ENCODE data around the gene KRT1. TPM values are rescaled to one million over a fixed set of nuclear protein-coding genes. Genes with fewer than 3 reads are reported as not detected.

The KRT1 gene
- polyA plus RNA-seq, 2 donors: 4.1 to 12.5 TPM

DNA sequence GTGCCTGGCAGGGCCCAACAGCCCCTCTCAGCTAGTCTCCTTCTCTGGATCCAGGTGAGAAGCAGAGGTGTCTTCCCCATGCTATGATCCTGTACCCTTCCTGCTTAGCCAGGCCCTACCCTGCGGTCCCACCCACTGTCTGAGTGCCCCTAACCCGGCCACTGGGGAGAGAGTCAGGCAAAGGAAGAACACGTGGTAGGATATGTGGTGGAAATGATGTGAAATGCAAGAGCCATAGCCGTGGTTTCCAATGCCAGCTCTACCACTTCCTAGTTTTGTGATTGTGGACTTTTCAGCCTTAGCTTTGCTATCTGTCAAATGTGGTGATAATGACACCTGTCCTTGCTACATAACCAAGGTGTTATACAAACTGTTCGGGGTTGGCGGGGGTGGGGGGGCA is 44.0 kb downstream of the KRT1 start:
- Histone ChIP-seq H3K27ac (ENCODE audit: low read depth in 2 of 2, low read length in 1 of 2) (no peak overlapping the region), H3K9me3 (ENCODE audit: control insufficient read depth in 2 of 2, insufficient read depth in 1 of 2, low read depth in 1 of 2, low read length in 1 of 2) (no peaks in the 10 kb centered on the region), H3K27me3 (ENCODE audit: control insufficient read depth in 1 of 2, insufficient read depth in 2 of 2, low read length in 2 of 2) (no peaks in the 10 kb centered on the region), H3K36me3 (ENCODE audit: control insufficient read depth in 2 of 2, insufficient read depth in 2 of 2, low read length in 1 of 2) (no peaks in the 10 kb centered on the region), H3K4me3 (ENCODE audit: low read depth in 1 of 2, low read length in 2 of 2) (no peak overlapping the region), H3K4me1 (ENCODE audit: control insufficient read depth in 2 of 2, insufficient read depth in 2 of 2, low read length in 1 of 2) (peaks cover 0 to 6% of the 10 kb centered on the region in 2 donors)
- WGBS, 2 donors: 70 to 79% methylated on average over 6 of the region's 6 CpGs

DNA sequence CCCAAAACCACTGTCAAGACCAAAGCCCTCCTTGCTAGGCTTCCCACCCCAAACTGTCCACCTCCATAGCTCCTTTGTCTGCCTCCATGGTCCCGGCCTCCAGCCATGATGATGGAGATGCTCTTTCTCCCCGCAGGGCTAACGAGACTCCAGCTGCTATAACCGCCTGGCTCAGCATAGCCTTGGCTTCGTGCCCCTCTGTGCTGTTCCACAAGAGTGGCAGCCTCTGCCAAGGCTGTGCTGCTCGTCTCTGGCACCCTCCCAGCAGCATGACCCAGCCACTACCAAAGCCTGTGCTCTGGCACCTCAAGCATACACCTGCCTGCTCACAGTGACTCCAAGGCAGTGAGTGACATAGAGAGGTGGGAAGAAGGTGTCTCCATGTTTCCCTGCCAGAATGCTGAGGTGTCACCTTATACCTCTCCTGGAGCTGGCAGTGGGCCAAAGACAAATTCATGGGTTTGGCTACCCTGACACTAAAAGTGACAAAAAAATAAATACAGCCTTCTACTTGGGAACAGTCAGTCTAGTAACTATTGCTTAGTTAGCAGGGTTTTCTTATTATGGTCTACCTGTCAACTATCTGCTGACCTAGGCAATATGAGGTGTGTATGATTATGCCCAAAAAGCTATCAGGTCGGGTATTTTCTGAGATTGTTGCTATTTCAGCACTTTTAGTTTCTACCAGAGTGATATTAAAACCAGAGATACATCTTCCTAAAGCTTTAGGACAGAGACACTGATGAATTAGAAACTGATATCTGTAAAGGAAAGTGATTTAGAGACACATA is 45.7 kb downstream of the KRT1 start:
- H3K4me3 ChIP-seq (ENCODE audit: low read depth in 1 of 2, low read length in 2 of 2): no peak overlapping the region
- peaks cover 0 to 6% of the 10 kb centered on the region in 2 donors for H3K4me1 ChIP-seq (ENCODE audit: control insufficient read depth in 2 of 2, insufficient read depth in 2 of 2, low read length in 1 of 2)
- H3K27ac ChIP-seq (ENCODE audit: low read depth in 2 of 2, low read length in 1 of 2): no peak overlapping the region
- no peaks in the 10 kb centered on the region for H3K9me3 ChIP-seq (ENCODE audit: control insufficient read depth in 2 of 2, insufficient read depth in 1 of 2, low read depth in 1 of 2, low read length in 1 of 2)
- H3K36me3 ChIP-seq (ENCODE audit: control insufficient read depth in 2 of 2, insufficient read depth in 2 of 2, low read length in 1 of 2): no peaks in the 10 kb centered on the region
- H3K27me3 ChIP-seq (ENCODE audit: control insufficient read depth in 1 of 2, insufficient read depth in 2 of 2, low read length in 2 of 2): no peaks in the 10 kb centered on the region
- WGBS, 2 donors: 28 to 34% methylated on average over 7 of the region's 7 CpGs

DNA sequence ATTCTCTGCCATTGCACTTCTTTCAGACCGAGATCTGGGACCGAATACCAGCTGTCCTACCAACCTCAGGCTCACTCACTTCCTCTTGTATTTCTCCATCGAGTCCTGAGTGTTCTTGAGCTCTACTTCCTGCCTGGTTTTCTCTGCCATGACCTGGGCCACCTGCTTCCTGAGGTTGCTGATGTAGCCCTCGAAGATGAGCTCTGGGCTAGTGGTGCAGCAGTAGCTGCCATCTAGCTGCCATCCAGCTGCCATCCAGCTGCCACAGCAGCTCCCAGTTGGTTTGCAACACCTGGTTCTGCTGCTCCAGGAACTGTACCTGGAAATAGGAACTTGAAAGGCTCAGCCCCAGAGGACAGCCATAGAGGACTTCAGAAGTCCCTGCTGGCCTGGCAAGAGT is 46.8 kb downstream of the KRT1 start:
- Histone ChIP-seq H3K4me3 (ENCODE audit: low read depth in 1 of 2, low read length in 2 of 2) (no peak overlapping the region), H3K27ac (ENCODE audit: low read depth in 2 of 2, low read length in 1 of 2) (no peak overlapping the region), H3K4me1 (ENCODE audit: control insufficient read depth in 2 of 2, insufficient read depth in 2 of 2, low read length in 1 of 2) (peaks cover 0 to 6% of the 10 kb centered on the region in 2 donors), H3K27me3 (ENCODE audit: control insufficient read depth in 1 of 2, insufficient read depth in 2 of 2, low read length in 2 of 2) (no peaks in the 10 kb centered on the region), H3K9me3 (ENCODE audit: control insufficient read depth in 2 of 2, insufficient read depth in 1 of 2, low read depth in 1 of 2, low read length in 1 of 2) (no peaks in the 10 kb centered on the region), H3K36me3 (ENCODE audit: control insufficient read depth in 2 of 2, insufficient read depth in 2 of 2, low read length in 1 of 2) (no peaks in the 10 kb centered on the region)
- WGBS, 2 donors: 59 to 75% methylated on average over 4 of the region's 4 CpGs

GRCh38 chr12:52632656-52633055 is 47.6 kb downstream of the KRT1 start:
- H3K27ac ChIP-seq (ENCODE audit: low read depth in 2 of 2, low read length in 1 of 2): no peak overlapping the region
- H3K4me3 ChIP-seq (ENCODE audit: low read depth in 1 of 2, low read length in 2 of 2): no peak overlapping the region
- 87% methylated on average over 4 of the region's 4 CpGs for WGBS, 2 donors
- H3K4me1 ChIP-seq (ENCODE audit: control insufficient read depth in 2 of 2, insufficient read depth in 2 of 2, low read length in 1 of 2): peaks cover 0 to 6% of the 10 kb centered on the region in 2 donors
- H3K27me3 ChIP-seq (ENCODE audit: control insufficient read depth in 1 of 2, insufficient read depth in 2 of 2, low read length in 2 of 2): no peaks in the 10 kb centered on the region
- no peaks in the 10 kb centered on the region for H3K9me3 ChIP-seq (ENCODE audit: control insufficient read depth in 2 of 2, insufficient read depth in 1 of 2, low read depth in 1 of 2, low read length in 1 of 2)
- no peaks in the 10 kb centered on the region for H3K36me3 ChIP-seq (ENCODE audit: control insufficient read depth in 2 of 2, insufficient read depth in 2 of 2, low read length in 1 of 2)

DNA sequence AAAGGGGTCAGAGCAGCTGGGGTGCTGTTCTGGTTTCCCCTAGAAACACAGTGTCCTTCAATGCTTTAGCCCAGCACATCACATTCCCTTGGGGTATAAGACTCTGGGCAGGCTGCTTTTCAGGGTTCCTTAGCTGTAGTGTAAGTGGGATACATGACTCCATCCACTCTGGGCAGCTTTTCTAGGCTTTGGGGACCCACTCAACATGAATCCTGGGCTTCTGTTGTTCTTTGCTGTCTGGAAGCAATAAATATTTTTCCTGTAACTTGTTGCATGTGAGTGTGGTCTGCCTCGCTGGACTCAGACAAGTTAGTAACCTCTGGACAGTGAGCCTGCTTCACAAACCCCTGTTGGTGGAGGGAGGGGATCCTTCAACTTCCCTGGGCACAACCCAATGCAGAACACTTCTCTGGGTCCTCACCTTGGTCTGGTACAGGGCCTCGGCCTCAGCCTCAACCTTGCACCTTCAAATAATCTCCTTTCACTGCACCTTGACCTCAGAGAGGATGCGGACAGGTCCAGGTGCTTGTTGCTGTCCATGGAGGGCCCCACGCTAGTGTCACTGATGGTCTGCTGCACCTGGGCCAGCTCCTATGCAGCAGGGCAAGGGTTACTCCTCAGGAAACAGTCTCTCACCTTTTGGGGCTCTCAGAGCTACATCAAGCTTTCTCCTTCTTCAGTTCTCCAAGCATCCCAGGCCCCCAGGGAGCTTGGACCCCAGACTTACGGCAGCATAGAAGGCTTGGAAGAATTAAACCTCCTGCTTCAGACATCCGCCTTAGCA is 48.3 kb downstream of the KRT1 start:
- no peak overlapping the region for H3K4me3 ChIP-seq (ENCODE audit: low read depth in 1 of 2, low read length in 2 of 2)
- no peaks in the 10 kb centered on the region for H3K36me3 ChIP-seq (ENCODE audit: control insufficient read depth in 2 of 2, insufficient read depth in 2 of 2, low read length in 1 of 2)
- WGBS, 2 donors: 84 to 90% methylated on average over 6 of the region's 6 CpGs
- no peaks in the 10 kb centered on the region for H3K27me3 ChIP-seq (ENCODE audit: control insufficient read depth in 1 of 2, insufficient read depth in 2 of 2, low read length in 2 of 2)
- H3K9me3 ChIP-seq (ENCODE audit: control insufficient read depth in 2 of 2, insufficient read depth in 1 of 2, low read depth in 1 of 2, low read length in 1 of 2): no peaks in the 10 kb centered on the region
- H3K27ac ChIP-seq (ENCODE audit: low read depth in 2 of 2, low read length in 1 of 2): no peak overlapping the region
- H3K4me1 ChIP-seq (ENCODE audit: control insufficient read depth in 2 of 2, insufficient read depth in 2 of 2, low read length in 1 of 2): peaks cover 0 to 6% of the 10 kb centered on the region in 2 donors

GRCh38 chr12:52631264-52631663 is 48.9 kb downstream of the KRT1 start:
- H3K4me1 ChIP-seq (ENCODE audit: control insufficient read depth in 2 of 2, insufficient read depth in 2 of 2, low read length in 1 of 2): peaks cover 0 to 6% of the 10 kb centered on the region in 2 donors
- 58 to 76% methylated on average over 4 of the region's 4 CpGs for WGBS, 2 donors

DNA sequence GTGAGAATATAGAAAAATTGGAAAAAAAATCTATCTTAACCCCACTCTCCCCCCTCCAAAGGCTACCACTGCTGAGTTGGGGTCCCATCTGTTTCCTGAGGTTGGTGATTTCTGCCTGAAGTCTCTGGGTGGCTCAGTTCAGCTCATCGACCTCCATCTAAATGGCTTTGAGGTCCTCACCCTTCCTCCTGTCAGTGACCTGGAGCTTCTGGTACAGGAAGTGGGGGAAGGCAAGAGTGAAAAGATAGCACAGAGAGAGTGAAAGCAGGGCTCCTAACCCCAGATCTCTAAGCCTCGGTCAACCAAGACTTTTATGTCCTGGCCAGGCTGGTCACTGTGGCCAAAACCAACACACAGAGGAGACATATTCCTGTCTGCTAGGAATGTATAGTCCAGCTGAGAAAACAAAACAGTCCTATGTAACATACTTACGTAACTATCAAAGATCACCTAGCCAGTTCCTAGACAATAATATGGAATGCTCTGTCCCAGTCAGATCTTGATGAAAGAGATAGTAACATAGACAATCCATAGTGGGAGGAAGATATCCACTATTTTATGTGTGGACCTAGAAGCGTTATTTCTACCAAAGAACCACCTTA is 49.5 kb downstream of the KRT1 start:
- 69 to 78% methylated on average over 4 of the region's 4 CpGs for WGBS, 2 donors

More at GRCh38 chr12:52631264-52631663, 48.9 kb downstream of the KRT1 start:
- Histone ChIP-seq H3K36me3 (ENCODE audit: control insufficient read depth in 2 of 2, insufficient read depth in 2 of 2, low read length in 1 of 2) (no peaks in the 10 kb centered on the region), H3K27me3 (ENCODE audit: control insufficient read depth in 1 of 2, insufficient read depth in 2 of 2, low read length in 2 of 2) (no peaks in the 10 kb centered on the region), H3K27ac (ENCODE audit: low read depth in 2 of 2, low read length in 1 of 2) (no peak overlapping the region), H3K4me3 (ENCODE audit: low read depth in 1 of 2, low read length in 2 of 2) (no peak overlapping the region), H3K9me3 (ENCODE audit: control insufficient read depth in 2 of 2, insufficient read depth in 1 of 2, low read depth in 1 of 2, low read length in 1 of 2) (no peaks in the 10 kb centered on the region)

GRCh38 chr12:52630008-52630500 is 50.2 kb downstream of the KRT1 start:
- Histone ChIP-seq H3K27me3 (ENCODE audit: control insufficient read depth in 1 of 2, insufficient read depth in 2 of 2, low read length in 2 of 2) (no peaks in the 10 kb centered on the region), H3K4me1 (ENCODE audit: control insufficient read depth in 2 of 2, insufficient read depth in 2 of 2, low read length in 1 of 2) (peaks cover 0 to 6% of the 10 kb centered on the region in 2 donors), H3K36me3 (ENCODE audit: control insufficient read depth in 2 of 2, insufficient read depth in 2 of 2, low read length in 1 of 2) (no peaks in the 10 kb centered on the region), H3K9me3 (ENCODE audit: control insufficient read depth in 2 of 2, insufficient read depth in 1 of 2, low read depth in 1 of 2, low read length in 1 of 2) (no peaks in the 10 kb centered on the region), H3K4me3 (ENCODE audit: low read depth in 1 of 2, low read length in 2 of 2) (no peak overlapping the region), H3K27ac (ENCODE audit: low read depth in 2 of 2, low read length in 1 of 2) (no peak overlapping the region)
- 73 to 77% methylated on average over 7 of the region's 7 CpGs for WGBS, 2 donors

More for the DNA sequence above, 49.5 kb downstream of the KRT1 start:
- H3K4me1 ChIP-seq (ENCODE audit: control insufficient read depth in 2 of 2, insufficient read depth in 2 of 2, low read length in 1 of 2): peaks cover 0 to 6% of the 10 kb centered on the region in 2 donors
- H3K4me3 ChIP-seq (ENCODE audit: low read depth in 1 of 2, low read length in 2 of 2): no peak overlapping the region
- no peaks in the 10 kb centered on the region for H3K36me3 ChIP-seq (ENCODE audit: control insufficient read depth in 2 of 2, insufficient read depth in 2 of 2, low read length in 1 of 2)
- H3K27me3 ChIP-seq (ENCODE audit: control insufficient read depth in 1 of 2, insufficient read depth in 2 of 2, low read length in 2 of 2): no peaks in the 10 kb centered on the region
- H3K27ac ChIP-seq (ENCODE audit: low read depth in 2 of 2, low read length in 1 of 2): no peak overlapping the region
- no peaks in the 10 kb centered on the region for H3K9me3 ChIP-seq (ENCODE audit: control insufficient read depth in 2 of 2, insufficient read depth in 1 of 2, low read depth in 1 of 2, low read length in 1 of 2)

GRCh38 chr12:52629281-52630007 is 50.8 kb downstream of the KRT1 start:
- Histone ChIP-seq H3K27ac (ENCODE audit: low read depth in 2 of 2, low read length in 1 of 2) (no peak overlapping the region), H3K27me3 (ENCODE audit: control insufficient read depth in 1 of 2, insufficient read depth in 2 of 2, low read length in 2 of 2) (no peaks in the 10 kb centered on the region), H3K4me3 (ENCODE audit: low read depth in 1 of 2, low read length in 2 of 2) (no peak overlapping the region), H3K36me3 (ENCODE audit: control insufficient read depth in 2 of 2, insufficient read depth in 2 of 2, low read length in 1 of 2) (no peaks in the 10 kb centered on the region), H3K4me1 (ENCODE audit: control insufficient read depth in 2 of 2, insufficient read depth in 2 of 2, low read length in 1 of 2) (peaks cover 0 to 5% of the 10 kb centered on the region in 2 donors), H3K9me3 (ENCODE audit: control insufficient read depth in 2 of 2, insufficient read depth in 1 of 2, low read depth in 1 of 2, low read length in 1 of 2) (no peaks in the 10 kb centered on the region)
- WGBS, 2 donors: 81 to 85% methylated on average over 12 of the region's 12 CpGs
